ENCODE results near the gene ING4. TPM values are rescaled to one million over a fixed set of nuclear protein-coding genes. Genes with fewer than 3 reads are reported as not detected.

Gene ING4
- total RNA-seq, 1 donor from 2014 or later, result 135 TPM

- no peaks in the 10 kb centered on the region for H3K9me3 Mint-ChIP-seq
- peaks cover 12% of the 10 kb centered on the region for H3K27me3 ChIP-seq
- no peak for DNase-seq (ENCODE audit: low spot score)
- no peak overlapping the region for H3K4me2 ChIP-seq
- no peak overlapping the region for H3K4me3 ChIP-seq
- peaks cover 11% of the 10 kb centered on the region for H3K36me3 Mint-ChIP-seq
- peaks cover 19% of the 10 kb centered on the region for H3K27me3 Mint-ChIP-seq (ENCODE audit: insufficient read depth, low read depth)
- H3K79me2 ChIP-seq (ENCODE audit: low read depth), result peaks cover 19% of the 10 kb centered on the region
- peaks cover 13% of the 10 kb centered on the region for H3K4me1 ChIP-seq
- peaks cover 29% of the 10 kb centered on the region for H3F3A ChIP-seq (ENCODE audit: low read depth)
- H2AFZ ChIP-seq (replicated peaks), result no peak overlapping the region
- H4K20me1 ChIP-seq (ENCODE audit: low read depth), result no peaks in the 10 kb centered on the region
- H3K9ac ChIP-seq, result no peak overlapping the region
- no peaks in the 10 kb centered on the region for H3K9me3 ChIP-seq (ENCODE audit: low read depth)
- peak overlapping the region; percentile 1 for H3K27ac Mint-ChIP-seq
- no peak overlapping the region for H3K4me3 Mint-ChIP-seq
- no peak for TF ChIP-seq EZH2 (IDR thresholded peaks at IDR 0.05)
- TF ChIP-seq, protein P1, sequence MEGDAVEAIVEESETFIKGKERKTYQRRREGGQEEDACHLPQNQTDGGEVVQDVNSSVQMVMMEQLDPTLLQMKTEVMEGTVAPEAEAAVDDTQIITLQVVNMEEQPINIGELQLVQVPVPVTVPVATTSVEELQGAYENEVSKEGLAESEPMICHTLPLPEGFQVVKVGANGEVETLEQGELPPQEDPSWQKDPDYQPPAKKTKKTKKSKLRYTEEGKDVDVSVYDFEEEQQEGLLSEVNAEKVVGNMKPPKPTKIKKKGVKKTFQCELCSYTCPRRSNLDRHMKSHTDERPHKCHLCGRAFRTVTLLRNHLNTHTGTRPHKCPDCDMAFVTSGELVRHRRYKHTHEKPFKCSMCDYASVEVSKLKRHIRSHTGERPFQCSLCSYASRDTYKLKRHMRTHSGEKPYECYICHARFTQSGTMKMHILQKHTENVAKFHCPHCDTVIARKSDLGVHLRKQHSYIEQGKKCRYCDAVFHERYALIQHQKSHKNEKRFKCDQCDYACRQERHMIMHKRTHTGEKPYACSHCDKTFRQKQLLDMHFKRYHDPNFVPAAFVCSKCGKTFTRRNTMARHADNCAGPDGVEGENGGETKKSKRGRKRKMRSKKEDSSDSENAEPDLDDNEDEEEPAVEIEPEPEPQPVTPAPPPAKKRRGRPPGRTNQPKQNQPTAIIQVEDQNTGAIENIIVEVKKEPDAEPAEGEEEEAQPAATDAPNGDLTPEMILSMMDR (IDR thresholded peaks at IDR 0.05), result no peak
- TF ChIP-seq EZH2phosphoT487 (IDR thresholded peaks at IDR 0.05), result no peak
- peaks cover 41% of the 10 kb centered on the region for H3K4me1 Mint-ChIP-seq
- H3K36me3 ChIP-seq, result no peaks in the 10 kb centered on the region
- no peak overlapping the region for H3K27ac ChIP-seq
These were observed 34.0 kb upstream of the ING4 start for GRCh38 chr12:6696690-6697583.

- Mint-ChIP-seq H3K27me3 (ENCODE audit: insufficient read depth, low read depth) (peaks cover 14% of the 10 kb centered on the region), H3K9me3 (no peaks in the 10 kb centered on the region), H3K4me3 (no peak overlapping the region), H3K27ac (peak overlapping the region; percentile 44), H3K36me3 (peaks cover 9% of the 10 kb centered on the region), H3K4me1 (peaks cover 36% of the 10 kb centered on the region)
- no peaks in the 10 kb centered on the region for H3K36me3 ChIP-seq
- peaks cover 23% of the 10 kb centered on the region for H3K79me2 ChIP-seq (ENCODE audit: low read depth)
- H4K20me1 ChIP-seq (ENCODE audit: low read depth), result no peaks in the 10 kb centered on the region
- H2AFZ ChIP-seq (replicated peaks), result no peak overlapping the region
- peaks cover 33% of the 10 kb centered on the region for H3F3A ChIP-seq (ENCODE audit: low read depth)
- H3K27ac ChIP-seq, result no peak overlapping the region
- no peak overlapping the region for H3K4me2 ChIP-seq
- H3K9ac ChIP-seq, result no peak overlapping the region
- TF ChIP-seq EZH2phosphoT487 (IDR thresholded peaks at IDR 0.05), result no peak
- no peak for TF ChIP-seq EZH2 (IDR thresholded peaks at IDR 0.05)
- TF ChIP-seq, protein P1 (IDR thresholded peaks at IDR 0.05), result no peak
- no peak overlapping the region for H3K4me3 ChIP-seq
- H3K9me3 ChIP-seq (ENCODE audit: low read depth), result no peaks in the 10 kb centered on the region
- H3K27me3 ChIP-seq, result no peaks in the 10 kb centered on the region
- DNase-seq (ENCODE audit: low spot score), result no peak
- H3K4me1 ChIP-seq, result peaks cover 10% of the 10 kb centered on the region
These were observed 32.6 kb upstream of the ING4 start for GRCh38 chr12:6695313-6696045.

GRCh38 chr12:6694701-6695100 lies 31.8 kb upstream of the ING4 start:
- H3K36me3 ChIP-seq, result no peaks in the 10 kb centered on the region
- no peak for DNase-seq (ENCODE audit: low spot score)
- peaks cover 14% of the 10 kb centered on the region for H3K4me1 ChIP-seq
- no peak overlapping the region for H2AFZ ChIP-seq (replicated peaks)
- no peak overlapping the region for H3K4me2 ChIP-seq
- no peak overlapping the region for H3K27ac ChIP-seq
- peaks cover 12% of the 10 kb centered on the region for H3K27me3 Mint-ChIP-seq (ENCODE audit: insufficient read depth, low read depth)
- H3K4me1 Mint-ChIP-seq, result peaks cover 41% of the 10 kb centered on the region
- no peak overlapping the region for H3K4me3 ChIP-seq
- H3K79me2 ChIP-seq (ENCODE audit: low read depth), result peaks cover 23% of the 10 kb centered on the region
- H3K9me3 ChIP-seq (ENCODE audit: low read depth), result no peaks in the 10 kb centered on the region
- TF ChIP-seq, protein P1 (IDR thresholded peaks at IDR 0.05), result no peak
- TF ChIP-seq EZH2 (IDR thresholded peaks at IDR 0.05) (no peak), EZH2phosphoT487 (IDR thresholded peaks at IDR 0.05) (no peak)
- H3K9me3 Mint-ChIP-seq, result no peaks in the 10 kb centered on the region
- H3K9ac ChIP-seq, result no peak overlapping the region
- H3K27me3 ChIP-seq, result no peaks in the 10 kb centered on the region
- peaks cover 33% of the 10 kb centered on the region for H3F3A ChIP-seq (ENCODE audit: low read depth)
- H3K27ac Mint-ChIP-seq, result no peak overlapping the region
- no peak overlapping the region for H3K4me3 Mint-ChIP-seq
- no peaks in the 10 kb centered on the region for H4K20me1 ChIP-seq (ENCODE audit: low read depth)
- H3K36me3 Mint-ChIP-seq, result peaks cover 9% of the 10 kb centered on the region

Measured in neural progenitor cell (in vitro differentiated cells).